OCI-LY7 (cell line): ENCODE results near the gene IFT22. TPM values are rescaled to one million over a fixed set of nuclear protein-coding genes. Genes with fewer than 3 reads are reported as not detected.
"Not testable (repeated sequence)": the region's sequence is repeated elsewhere in the genome, so short reads cannot be mapped to it uniquely, and the experiment has no call there.

ENCODE experiments used
- BruUV-seq: library from RNA; stranded (reverse); fragments of 400-500 nt; replicated peaks from 2 replicates; lab custom pipeline; 2021; lab: Mats Ljungman, UMichigan
- CTCF ChIA-PET: fragments of 300-600 bp; sonication (Branson Sonifier 250); formaldehyde crosslinking; loops from one replicate; lab custom pipeline; 2022; ENCODE audit warnings: antibody characterized with exemption; ENCODE audit not compliant: unreplicated experiment; lab: Charles Lee
- POLR2A ChIA-PET: fragments of 300-600 bp; sonication (Branson Sonifier 250); formaldehyde crosslinking; loops from one replicate; lab custom pipeline; 2022; ENCODE audit warnings: antibody characterized with exemption; lab: Charles Lee
- DNase-seq: peaks from one replicate; pipeline ENCODE4 v3.0.0-alpha.2; 2015; ENCODE audit warnings: low spot score
- H2AFZ ChIP-seq: fragments of 200-600 bp; sonication (generic), shearing (Covaris generic); 2 replicates; pipeline ENCODE4 v1.6.1; 2014; ENCODE audit warnings: mild to moderate bottlenecking, antibody characterized with exemption, low read length, moderate library complexity
- H3K27ac ChIP-seq: fragments of 200-600 bp; sonication (generic); 2 replicates; pipeline ENCODE4 v1.5.1; 2014; ENCODE audit warnings: mixed run types, low read depth, mild to moderate bottlenecking, moderate library complexity, low read length, inconsistent platforms; ENCODE audit not compliant: poor library complexity, severe bottlenecking
- H3K36me3 ChIP-seq: fragments of 200-600 bp; sonication (generic); 2 replicates; pipeline ENCODE4 v1.6.1; 2014; ENCODE audit warnings: mild to moderate bottlenecking, antibody characterized with exemption, low read length, moderate library complexity, mixed read lengths; ENCODE audit not compliant: insufficient read depth
- H3K4me1 ChIP-seq: fragments of 200-600 bp; sonication (generic); 2 replicates; pipeline ENCODE4 v1.5.1; 2014; ENCODE audit warnings: mild to moderate bottlenecking, low read length; ENCODE audit not compliant: insufficient read depth, poor library complexity, severe bottlenecking
- H3K4me2 ChIP-seq: fragments of 200-600 bp; sonication (generic); 2 replicates; pipeline ENCODE4 v1.6.1; 2014; ENCODE audit warnings: mild to moderate bottlenecking, low read length
- H3K4me3 ChIP-seq: fragments of 200-600 bp; sonication (generic); 2 replicates; pipeline ENCODE4 v1.5.1; 2014; ENCODE audit warnings: mild to moderate bottlenecking, low read depth, low read length; ENCODE audit not compliant: poor library complexity, severe bottlenecking
- H3K79me2 ChIP-seq: fragments of 200-600 bp; sonication (generic); 2 replicates; pipeline ENCODE4 v1.6.1; 2016; ENCODE audit warnings: low read depth, mild to moderate bottlenecking, low read length, moderate library complexity, mixed read lengths; ENCODE audit not compliant: insufficient read depth
- H3K9me2 ChIP-seq: fragments of 200-600 bp; sonication (generic); 2 replicates; pipeline ENCODE4 v1.6.1; 2016; ENCODE audit warnings: mild to moderate bottlenecking, low read length, mixed read lengths; ENCODE audit not compliant: insufficient read depth
- H3K9me3 ChIP-seq: fragments of 200-600 bp; sonication (generic); 2 replicates; pipeline ENCODE4 v1.6.1; 2014; ENCODE audit warnings: mild to moderate bottlenecking, mixed run types, low read length, mixed read lengths
- H4K20me1 ChIP-seq: fragments of 200-600 bp; sonication (generic); 2 replicates; pipeline ENCODE4 v1.6.1; 2014; ENCODE audit warnings: mild to moderate bottlenecking, antibody characterized with exemption, low read length, moderate library complexity, mixed read lengths; ENCODE audit not compliant: insufficient read depth
- CTCF ChIP-seq: fragments of 200-600 bp; sonication (generic); conservative IDR thresholded peaks from 2 replicates; pipeline ENCODE4 v1.5.1; 2014; ENCODE audit warnings: mild to moderate bottlenecking, antibody characterized with exemption, low read length, moderate library complexity, mixed read lengths
- EZH2phosphoT487 ChIP-seq: fragments of 200-600 bp; sonication (generic); IDR thresholded peaks from 2 replicates; pipeline ENCODE4 v1.6.1; 2018; ENCODE audit warnings: low read depth, borderline replicate concordance, mild to moderate bottlenecking, mixed run types, antibody characterized with exemption, low read length, moderate library complexity, mixed read lengths
- intact Hi-C: fragments of 100-400 bp; cut with micrococcal nuclease; formaldehyde crosslinking; loops from one replicate; pipeline ENCODE4 v1.10.0; 2022; ENCODE audit not compliant: unreplicated experiment
- total RNA-seq, 2 experiments: library from RNA; depleted of rRNA in 1 of 2; stranded (reverse); fragments of >200 nt in 1 of 2; shearing (Covaris generic) in 1 of 2; gene quantifications; 2 replicates each; pipeline ENCODE4 v1.2.3, GENCODE V29; 2014 to 2022

Gene IFT22
- total RNA-seq, 2 experiments from 2014 or later, result 13.2 to 14.6 TPM

GRCh38 chr7:101287032-101287431, 34.6 kb downstream of the IFT22 start:
- Histone ChIP-seq H3K79me2 (no peaks in the 10 kb centered on the region), H3K4me1 (peaks cover 25% of the 10 kb centered on the region), H4K20me1 (no peaks in the 10 kb centered on the region), H2AFZ (no peak overlapping the region), H3K9me2 (no peaks in the 10 kb centered on the region), H3K27ac (no peak overlapping the region), H3K36me3 (no peaks in the 10 kb centered on the region), H3K9me3 (no peaks in the 10 kb centered on the region), H3K4me2 (no peak overlapping the region), H3K4me3 (no peak overlapping the region)
- intact Hi-C loops, result no loop called here
- TF ChIP-seq EZH2phosphoT487, result no peak
- TF ChIP-seq CTCF, result no peak
- CTCF ChIA-PET, result no interaction called here
- BruUV-seq, result no TSS peak
- POLR2A ChIA-PET, result no interaction called here
- no peak for DNase-seq

GRCh38 chr7:101285880-101286279, 35.7 kb downstream of the IFT22 start:
- H3K4me3 ChIP-seq, H2AFZ ChIP-seq, H4K20me1 ChIP-seq, BruUV-seq, H3K79me2 ChIP-seq, H3K27ac ChIP-seq, intact Hi-C loops, H3K36me3 ChIP-seq, H3K9me2 ChIP-seq, H3K4me2 ChIP-seq, H3K9me3 ChIP-seq, DNase-seq: not testable (repeated sequence)
- ChIA-PET CTCF (interaction anchor here (0.5 kb wide), 1 partner anchor 182 kb away, joined by 4 read pairs; no protein-coding TSS in a partner anchor), POLR2A (interaction anchor here (0.7 kb wide), 1 partner anchor 59 kb away, joined by 6 read pairs; no protein-coding TSS in a partner anchor)
- H3K4me1 ChIP-seq, result peaks cover 25% of the 10 kb centered on the region

GRCh38 chr7:101285171-101285570, 36.4 kb downstream of the IFT22 start:
- Histone ChIP-seq H3K27ac (no peak overlapping the region), H3K79me2 (no peaks in the 10 kb centered on the region), H3K4me1 (peaks cover 24% of the 10 kb centered on the region), H3K9me2 (no peaks in the 10 kb centered on the region), H3K4me2 (no peak overlapping the region), H2AFZ (no peak overlapping the region), H4K20me1 (no peaks in the 10 kb centered on the region), H3K9me3 (no peaks in the 10 kb centered on the region), H3K36me3 (no peaks in the 10 kb centered on the region), H3K4me3 (no peak overlapping the region)
- no TSS peak for BruUV-seq
- no peak for TF ChIP-seq CTCF
- DNase-seq, result no peak
- CTCF ChIA-PET, result interaction anchor here (0.5 kb wide), 1 partner anchor 181 kb away, joined by 4 read pairs; no protein-coding TSS in a partner anchor
- intact Hi-C loops, result no loop called here
- POLR2A ChIA-PET, result no interaction called here

- H3K4me2 ChIP-seq, H3K36me3 ChIP-seq, H3K4me1 ChIP-seq, POLR2A ChIA-PET, BruUV-seq, H2AFZ ChIP-seq, H3K79me2 ChIP-seq, DNase-seq, H3K9me3 ChIP-seq, CTCF ChIA-PET, H3K9me2 ChIP-seq, H3K27ac ChIP-seq, H3K4me3 ChIP-seq, H4K20me1 ChIP-seq: not testable (repeated sequence)
- intact Hi-C loops, result loop anchor here (5.0 kb wide), 1 partner anchor 39 kb away; no protein-coding TSS in a partner anchor
Measured at GRCh38 chr7:101280912-101281311, 40.7 kb downstream of the IFT22 start.
